ENCODE data around the gene ENTPD5. TPM values are rescaled to one million over a fixed set of nuclear protein-coding genes. Genes with fewer than 3 reads are reported as not detected.
"Not testable (repeated sequence)": the region's sequence is repeated elsewhere in the genome, so short reads cannot be mapped to it uniquely, and the experiment has no call there.

Gene ENTPD5
- total RNA-seq, 3 donors from 2014 or later = 10.2 to 52.1 (median 25.0) TPM

DNA sequence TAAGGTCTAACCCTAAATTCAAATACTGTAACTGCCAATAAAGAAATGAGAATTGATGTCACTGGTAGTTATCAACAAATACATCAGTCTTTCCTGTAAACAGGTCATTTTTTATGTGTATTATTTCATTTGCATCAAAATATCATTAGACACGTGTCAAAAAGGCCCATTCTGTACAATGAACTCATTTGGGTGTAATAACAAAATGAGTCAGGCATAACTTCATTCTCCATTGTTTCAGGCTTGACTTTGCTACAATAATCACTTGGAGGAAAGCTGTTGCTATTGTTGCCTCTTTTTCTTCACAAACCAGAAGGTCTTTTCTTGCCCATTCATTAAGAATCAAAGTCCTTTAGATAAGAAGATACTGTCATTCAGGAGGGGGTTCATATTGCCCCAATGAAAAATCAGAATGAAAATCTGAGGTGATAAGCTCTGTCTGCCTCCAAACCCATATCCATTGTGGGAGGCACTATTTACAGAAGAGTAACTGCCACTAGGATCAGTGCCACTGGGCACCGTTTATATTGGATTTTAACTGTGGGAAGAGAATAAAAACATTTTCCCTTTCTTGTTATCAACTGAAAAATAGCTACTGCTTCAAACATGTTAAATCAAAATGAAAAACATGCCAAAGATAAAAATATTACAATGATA lies 10.1 kb downstream of the ENTPD5 start:
- intact Hi-C loops (cut with DNase I; ENCODE audit: low total_unique reads) = no loop called here
- Histone ChIP-seq H3K9me3 (no peaks in the 10 kb centered on the region), H3K36me3 (no peaks in the 10 kb centered on the region), H3K27ac (no peak overlapping the region), H3K27me3 (no peaks in the 10 kb centered on the region), H3K4me1 (no peaks in the 10 kb centered on the region), H3K4me3 (no peak overlapping the region)
- DNase-seq (ENCODE audit: low spot score in 2 of 2) = no peak
- TF ChIP-seq POLR2AphosphoS5 (IDR thresholded peaks at IDR 0.05) = no peak
- TF ChIP-seq, protein P1, sequence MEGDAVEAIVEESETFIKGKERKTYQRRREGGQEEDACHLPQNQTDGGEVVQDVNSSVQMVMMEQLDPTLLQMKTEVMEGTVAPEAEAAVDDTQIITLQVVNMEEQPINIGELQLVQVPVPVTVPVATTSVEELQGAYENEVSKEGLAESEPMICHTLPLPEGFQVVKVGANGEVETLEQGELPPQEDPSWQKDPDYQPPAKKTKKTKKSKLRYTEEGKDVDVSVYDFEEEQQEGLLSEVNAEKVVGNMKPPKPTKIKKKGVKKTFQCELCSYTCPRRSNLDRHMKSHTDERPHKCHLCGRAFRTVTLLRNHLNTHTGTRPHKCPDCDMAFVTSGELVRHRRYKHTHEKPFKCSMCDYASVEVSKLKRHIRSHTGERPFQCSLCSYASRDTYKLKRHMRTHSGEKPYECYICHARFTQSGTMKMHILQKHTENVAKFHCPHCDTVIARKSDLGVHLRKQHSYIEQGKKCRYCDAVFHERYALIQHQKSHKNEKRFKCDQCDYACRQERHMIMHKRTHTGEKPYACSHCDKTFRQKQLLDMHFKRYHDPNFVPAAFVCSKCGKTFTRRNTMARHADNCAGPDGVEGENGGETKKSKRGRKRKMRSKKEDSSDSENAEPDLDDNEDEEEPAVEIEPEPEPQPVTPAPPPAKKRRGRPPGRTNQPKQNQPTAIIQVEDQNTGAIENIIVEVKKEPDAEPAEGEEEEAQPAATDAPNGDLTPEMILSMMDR (IDR thresholded peaks at IDR 0.05) = no peak
- TF ChIP-seq POLR2A (IDR thresholded peaks at IDR 0.05) = no peak

DNA sequence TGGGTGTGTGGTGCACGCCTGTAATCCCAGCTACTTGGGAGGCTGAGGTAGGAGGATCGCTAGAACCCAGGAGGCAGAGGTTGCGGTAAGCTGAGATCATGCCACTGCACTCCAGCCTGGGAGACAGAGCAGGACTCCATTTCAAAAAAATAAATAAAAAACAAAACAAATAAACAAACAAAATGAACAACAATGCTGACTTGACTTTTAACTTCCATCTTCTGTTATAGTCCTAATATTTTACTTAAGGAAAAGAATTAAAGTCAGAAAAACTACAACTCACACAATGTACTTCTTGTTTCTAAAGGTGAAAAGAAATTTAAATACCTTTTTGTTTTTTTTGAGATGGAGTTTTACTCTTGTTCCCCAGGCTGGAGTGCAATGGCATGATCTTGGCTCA lies 13.4 kb downstream of the ENTPD5 start:
- H3K9me3 ChIP-seq; H3K36me3 ChIP-seq; H3K4me3 ChIP-seq; DNase-seq (ENCODE audit: low spot score in 2 of 2); H3K27me3 ChIP-seq; H3K4me1 ChIP-seq; intact Hi-C loops (cut with DNase I; ENCODE audit: low total_unique reads); H3K27ac ChIP-seq: not testable (repeated sequence)

DNA sequence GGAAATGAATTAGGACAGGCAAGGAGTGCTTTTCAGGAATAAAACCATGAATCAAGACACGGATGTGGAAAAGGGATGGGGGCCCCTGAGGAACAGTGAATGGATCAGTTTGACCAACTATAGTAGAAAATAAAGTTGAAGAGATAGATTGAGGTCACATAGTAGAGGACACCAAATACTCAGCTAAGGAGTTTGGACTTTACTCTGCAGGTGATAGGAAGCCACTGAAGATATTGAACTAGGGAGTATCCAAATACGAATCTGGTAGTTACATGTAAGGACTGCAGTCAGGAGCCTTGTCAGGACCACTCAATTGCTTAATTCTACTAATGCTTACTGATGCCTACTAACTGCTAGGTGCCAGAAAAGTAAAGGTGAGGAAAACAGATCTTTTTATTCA lies 20.4 kb downstream of the ENTPD5 start:
- DNase-seq (ENCODE audit: low spot score in 2 of 2) = no peak
- TF ChIP-seq POLR2A (IDR thresholded peaks at IDR 0.05) (no peak), POLR2AphosphoS5 (IDR thresholded peaks at IDR 0.05) (no peak)
- TF ChIP-seq, protein P1 (IDR thresholded peaks at IDR 0.05) = no peak
- Histone ChIP-seq H3K9me3 (no peaks in the 10 kb centered on the region), H3K4me3 (no peak overlapping the region), H3K27ac (no peak overlapping the region), H3K4me1 (no peaks in the 10 kb centered on the region), H3K27me3 (no peaks in the 10 kb centered on the region), H3K36me3 (no peaks in the 10 kb centered on the region)
- intact Hi-C loops (cut with DNase I; ENCODE audit: low total_unique reads) = no loop called here

DNA sequence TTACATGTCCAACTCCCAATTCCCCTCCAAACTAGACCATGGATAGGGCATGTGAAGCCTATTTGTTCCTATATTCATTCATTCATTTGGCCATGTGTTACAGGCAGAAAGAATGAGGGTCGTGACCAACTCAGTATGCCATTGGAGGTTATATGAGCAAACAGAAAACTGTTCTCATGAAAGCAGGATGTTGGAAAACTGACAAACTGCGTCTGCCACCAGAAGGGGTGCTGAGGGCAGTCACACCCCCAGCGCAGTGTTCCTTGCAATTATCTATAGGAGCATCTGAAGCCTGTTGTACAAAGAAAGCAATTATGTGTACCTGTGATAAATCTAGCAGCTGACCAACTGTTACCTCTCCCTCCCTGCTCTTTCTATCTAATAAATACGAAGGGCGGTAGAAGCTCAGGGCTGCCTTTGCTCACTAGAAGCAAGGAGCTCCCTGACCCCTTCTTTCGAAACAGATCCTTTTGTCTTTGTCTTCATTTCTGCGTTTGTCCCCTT lies 21.1 kb downstream of the ENTPD5 start:
- no peak for DNase-seq (ENCODE audit: low spot score in 2 of 2)
- no peak overlapping the region for H3K4me3 ChIP-seq
- no peaks in the 10 kb centered on the region for H3K4me1 ChIP-seq
- TF ChIP-seq POLR2AphosphoS5 (IDR thresholded peaks at IDR 0.05) (no peak), POLR2A (IDR thresholded peaks at IDR 0.05) (no peak)
- TF ChIP-seq, protein P1 (IDR thresholded peaks at IDR 0.05) = no peak
- H3K27me3 ChIP-seq = no peaks in the 10 kb centered on the region
- no peaks in the 10 kb centered on the region for H3K9me3 ChIP-seq
- no peaks in the 10 kb centered on the region for H3K36me3 ChIP-seq
- intact Hi-C loops (cut with DNase I; ENCODE audit: low total_unique reads) = no loop called here
- no peak overlapping the region for H3K27ac ChIP-seq

DNA sequence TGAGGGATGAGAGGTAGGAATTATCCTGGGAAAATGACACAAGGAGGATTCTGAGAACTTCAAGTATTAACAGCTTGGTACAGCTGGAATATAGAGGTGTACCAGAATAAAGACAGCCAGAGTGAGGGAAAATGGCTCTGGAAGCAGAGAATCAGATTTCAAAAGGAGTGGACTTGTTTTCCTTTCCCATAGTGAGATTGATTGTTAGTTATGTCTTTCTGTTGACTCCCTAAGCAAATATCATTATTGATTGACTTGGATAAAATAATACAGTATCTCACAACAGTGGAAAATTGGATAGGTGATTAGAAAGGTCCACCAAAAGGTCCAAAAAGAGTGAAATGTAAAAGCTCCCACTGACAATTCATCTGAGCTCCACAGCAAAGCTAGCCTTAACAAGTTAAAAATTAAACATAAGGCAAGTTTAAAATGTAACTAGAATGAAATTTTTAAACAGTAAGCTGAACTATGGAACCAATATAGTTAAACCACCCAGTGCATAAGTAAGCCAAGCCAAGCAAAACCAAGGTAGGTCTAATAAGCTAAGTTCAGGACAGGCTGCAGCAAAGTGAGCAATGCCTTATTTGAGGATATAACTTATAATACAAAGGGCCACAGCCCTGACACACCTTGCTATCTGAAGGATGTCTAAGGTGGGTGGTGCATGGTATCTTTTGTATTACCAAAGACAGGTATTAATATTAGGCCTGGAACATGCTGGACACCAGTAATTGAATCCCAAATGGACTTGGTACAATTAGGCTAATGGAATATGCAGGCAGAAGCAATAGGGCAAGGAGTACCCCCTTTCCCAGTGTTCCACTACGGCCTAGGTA lies 21.8 kb downstream of the ENTPD5 start:
- TF ChIP-seq, protein P1 (IDR thresholded peaks at IDR 0.05) = no peak
- TF ChIP-seq POLR2A (IDR thresholded peaks at IDR 0.05) (no peak), POLR2AphosphoS5 (IDR thresholded peaks at IDR 0.05) (no peak)
- H3K27ac ChIP-seq = no peak overlapping the region
- no peaks in the 10 kb centered on the region for H3K27me3 ChIP-seq
- intact Hi-C loops (cut with DNase I; ENCODE audit: low total_unique reads) = no loop called here
- H3K36me3 ChIP-seq = no peaks in the 10 kb centered on the region
- no peaks in the 10 kb centered on the region for H3K9me3 ChIP-seq
- H3K4me3 ChIP-seq = no peak overlapping the region
- DNase-seq (ENCODE audit: low spot score in 2 of 2) = no peak
- H3K4me1 ChIP-seq = no peaks in the 10 kb centered on the region
